Glomerular endothelial cell (primary cell): Measurements from ENCODE around the gene ACVR2A. TPM values are rescaled to one million over a fixed set of nuclear protein-coding genes. Genes with fewer than 3 reads are reported as not detected.

Source experiments
- DNase-seq: peaks from one replicate; pipeline ENCODE4 v3.0.0-alpha.2; 2011; ENCODE audit warnings: low read depth, low spot score; ENCODE audit errors: extremely low read depth
- total RNA-seq: library from RNA; depleted of rRNA; stranded (reverse); fragments of >200 nt; gene quantifications from 2 replicates; pipeline ENCODE4 v1.2.3, GENCODE V29; 2015

Gene ACVR2A
- total RNA-seq, 1 donor from 2014 or later, result 8.1 TPM

GRCh38 chr2:147854557-147855134 is 9.8 kb downstream of the ACVR2A start:
- DNase-seq, result no peak

- no peak for DNase-seq
Observed at GRCh38 chr2:147855316-147855715, 10.5 kb downstream of the ACVR2A start.

- DNase-seq, result no peak
Observed at GRCh38 chr2:147855977-147856376, 11.1 kb downstream of the ACVR2A start.

- no peak for DNase-seq
Observed at GRCh38 chr2:147860009-147860408, 15.2 kb downstream of the ACVR2A start.

- no peak for DNase-seq
Observed at GRCh38 chr2:147862859-147863516, 18.2 kb downstream of the ACVR2A start.

GRCh38 chr2:147863835-147864234 is 19.0 kb downstream of the ACVR2A start:
- no peak for DNase-seq

GRCh38 chr2:147865560-147865959 is 20.7 kb downstream of the ACVR2A start:
- no peak for DNase-seq

GRCh38 chr2:147867050-147867449 is 22.2 kb downstream of the ACVR2A start:
- no peak for DNase-seq

GRCh38 chr2:147869934-147870333 is 25.1 kb downstream of the ACVR2A start:
- no peak for DNase-seq

GRCh38 chr2:147872967-147873366 is 28.1 kb downstream of the ACVR2A start:
- DNase-seq, result no peak

GRCh38 chr2:147873859-147874483 is 29.1 kb downstream of the ACVR2A start:
- DNase-seq, result no peak

GRCh38 chr2:147879846-147880245 is 35.0 kb downstream of the ACVR2A start:
- DNase-seq, result no peak

- DNase-seq, result no peak
Observed at GRCh38 chr2:147882631-147883030, 37.8 kb downstream of the ACVR2A start.

GRCh38 chr2:147884830-147885229 is 40.0 kb downstream of the ACVR2A start:
- DNase-seq, result no peak

GRCh38 chr2:147886136-147886535 is 41.3 kb downstream of the ACVR2A start:
- no peak for DNase-seq

GRCh38 chr2:147888680-147889079 is 43.9 kb downstream of the ACVR2A start:
- DNase-seq, result no peak

GRCh38 chr2:147904051-147904450 is 59.2 kb downstream of the ACVR2A start:
- DNase-seq, result no peak

- no peak for DNase-seq
Observed at GRCh38 chr2:147909178-147909577, 64.3 kb downstream of the ACVR2A start.

- DNase-seq, result peak; percentile 71
Observed at GRCh38 chr2:147910990-147911473, 66.2 kb downstream of the ACVR2A start.

GRCh38 chr2:147913701-147914480 is 69.1 kb downstream of the ACVR2A start:
- DNase-seq, result no peak

- no peak for DNase-seq
Observed at GRCh38 chr2:147916067-147916466, 71.2 kb downstream of the ACVR2A start.
